Raji (cell line): ENCODE results near the gene SETDB2.
A peak's percentile ranks its signal among the peaks of the same experiment; 100 is the strongest.

Experiments
- POLR2A ChIP-seq: IDR thresholded peaks from 2 replicates; pipeline ENCODE4 v1.6.1; 2011; ENCODE audit warnings: low read depth, low read length, control low read depth; ENCODE audit not compliant: insufficient read depth

The SETDB2 gene

GRCh38 chr13:49488563-49488962 is 44.5 kb downstream of the SETDB2 start:
- no peak for TF ChIP-seq POLR2A

- TF ChIP-seq POLR2A = no peak
Observed at GRCh38 chr13:49494645-49495044, 50.6 kb downstream of the SETDB2 start.

- peak; percentile 69 for TF ChIP-seq POLR2A
Observed at GRCh38 chr13:49495783-49496762, 52.0 kb downstream of the SETDB2 start, which contains the start of gene PHF11. PHF11 (plus strand) TSS chr13:49495953; CDS start chr13:49496002, 49 bp downstream.

GRCh38 chr13:49497272-49497671 is 53.2 kb downstream of the SETDB2 start:
- no peak for TF ChIP-seq POLR2A

- no peak for TF ChIP-seq POLR2A
Observed at GRCh38 chr13:49498206-49498605, 54.1 kb downstream of the SETDB2 start.

- TF ChIP-seq POLR2A = no peak
Observed at GRCh38 chr13:49499889-49500660, 56.0 kb downstream of the SETDB2 start.

GRCh38 chr13:49502954-49503353 is 58.9 kb downstream of the SETDB2 start:
- TF ChIP-seq POLR2A = no peak

- no peak for TF ChIP-seq POLR2A
Observed at GRCh38 chr13:49503951-49504350, 59.9 kb downstream of the SETDB2 start.

- TF ChIP-seq POLR2A = no peak
Observed at GRCh38 chr13:49512578-49512977, 68.5 kb downstream of the SETDB2 start.

GRCh38 chr13:49516467-49516866 is 72.4 kb downstream of the SETDB2 start:
- no peak for TF ChIP-seq POLR2A

- no peak for TF ChIP-seq POLR2A
Observed at GRCh38 chr13:49517461-49517860, 73.4 kb downstream of the SETDB2 start.

- TF ChIP-seq POLR2A = no peak
Observed at GRCh38 chr13:49521224-49521623, 77.2 kb downstream of the SETDB2 start.

GRCh38 chr13:49524740-49525501 is 80.8 kb downstream of the SETDB2 start:
- no peak for TF ChIP-seq POLR2A

- TF ChIP-seq POLR2A = no peak
Observed at GRCh38 chr13:49527123-49527522, 83.0 kb downstream of the SETDB2 start.

GRCh38 chr13:49528161-49528560 is 84.1 kb downstream of the SETDB2 start:
- TF ChIP-seq POLR2A = no peak
